ENCODE results near the gene DENND1A.

- TF ChIP-seq FOXM1 (IDR thresholded peaks at IDR 0.05; ENCODE audit: borderline replicate concordance) (no peak), LEF1 (IDR thresholded peaks at IDR 0.05; ENCODE audit: borderline replicate concordance) (no peak), BHLHE40 (IDR thresholded peaks at IDR 0.05; ENCODE audit: borderline replicate concordance) (no peak), FOXK2 (IDR thresholded peaks at IDR 0.05) (no peak), SUZ12 (IDR thresholded peaks at IDR 0.05) (no peak), NFRKB (IDR thresholded peaks at IDR 0.05) (no peak), FOXA1 (IDR thresholded peaks at IDR 0.05) (no peak), PKNOX1 (IDR thresholded peaks at IDR 0.05) (no peak), ARNT (IDR thresholded peaks at IDR 0.05) (no peak), TARDBP (IDR thresholded peaks at IDR 0.05) (no peak), ELF4 (IDR thresholded peaks at IDR 0.05) (no peak)
Observed at GRCh38 chr9:123617952-123618678, 311.8 kb downstream of the DENND1A start.

Data from HEK293T (cell line).